HEK293T (cell line): ENCODE data around the gene HLA-DOA.

Experiments
- CTCF ChIA-PET: fragments of 350-600 bp; formaldehyde crosslinking; extraction: SDS; loops from one replicate; lab custom pipeline; 2021; ENCODE audit warnings: antibody characterized with exemption, inconsistent platforms; lab: Yijun Ruan, JAX
- POLR2A ChIA-PET: fragments of 350-600 bp; formaldehyde crosslinking; extraction: SDS; loops from one replicate; lab custom pipeline; 2020; ENCODE audit warnings: antibody characterized with exemption, inconsistent platforms; lab: Yijun Ruan, JAX
- DNase-seq: peaks from one replicate; pipeline ENCODE4 v3.0.0; 2012; ENCODE audit warnings: mixed read lengths; ENCODE audit errors: extremely low spot score
- CTBP1 ChIP-seq: fragments of 450-650 bp; IDR thresholded peaks from 2 replicates; pipeline ENCODE4 v1.6.1; 2016; ENCODE audit warnings: borderline replicate concordance
- ELF4 ChIP-seq: fragments of 450-650 bp; IDR thresholded peaks from 2 replicates; pipeline ENCODE4 v1.6.1; 2017; ENCODE audit warnings: antibody characterized with exemption
- FOXA1 ChIP-seq: fragments of 450-650 bp; IDR thresholded peaks from 2 replicates; pipeline ENCODE4 v1.6.1; 2016; ENCODE audit warnings: mild to moderate bottlenecking
- FOXM1 ChIP-seq: fragments of 450-650 bp; IDR thresholded peaks from 2 replicates; pipeline ENCODE4 v1.6.1; 2017; ENCODE audit warnings: mild to moderate bottlenecking, borderline replicate concordance
- HDGF ChIP-seq: fragments of 450-650 bp; IDR thresholded peaks from 2 replicates; pipeline ENCODE4 v1.6.1; 2017; ENCODE audit warnings: antibody characterized with exemption, borderline replicate concordance
- L3MBTL2 ChIP-seq: fragments of 450-650 bp; conservative IDR thresholded peaks from 2 replicates; pipeline ENCODE4 v1.6.1; 2016; ENCODE audit warnings: mild to moderate bottlenecking
- LEF1 ChIP-seq: fragments of 450-650 bp; IDR thresholded peaks from 2 replicates; pipeline ENCODE4 v1.6.1; 2017; ENCODE audit warnings: mild to moderate bottlenecking, borderline replicate concordance
- NFRKB ChIP-seq: fragments of 450-650 bp; IDR thresholded peaks from 2 replicates; pipeline ENCODE4 v1.6.1; 2016; ENCODE audit warnings: mild to moderate bottlenecking, moderate library complexity
- PKNOX1 ChIP-seq: fragments of 450-650 bp; IDR thresholded peaks from 2 replicates; pipeline ENCODE4 v1.6.1; 2016
- SP1 ChIP-seq: fragments of 450-650 bp; IDR thresholded peaks from 2 replicates; pipeline ENCODE4 v1.6.1; 2017
- SUZ12 ChIP-seq: fragments of 450-650 bp; IDR thresholded peaks from 2 replicates; pipeline ENCODE4 v1.6.1; 2016; ENCODE audit warnings: mild to moderate bottlenecking
- TARDBP ChIP-seq: fragments of 450-650 bp; IDR thresholded peaks from 2 replicates; pipeline ENCODE4 v1.6.1; 2016
- ZNF384 ChIP-seq: fragments of 450-650 bp; IDR thresholded peaks from 2 replicates; pipeline ENCODE4 v1.6.1; 2016

The HLA-DOA gene

DNA sequence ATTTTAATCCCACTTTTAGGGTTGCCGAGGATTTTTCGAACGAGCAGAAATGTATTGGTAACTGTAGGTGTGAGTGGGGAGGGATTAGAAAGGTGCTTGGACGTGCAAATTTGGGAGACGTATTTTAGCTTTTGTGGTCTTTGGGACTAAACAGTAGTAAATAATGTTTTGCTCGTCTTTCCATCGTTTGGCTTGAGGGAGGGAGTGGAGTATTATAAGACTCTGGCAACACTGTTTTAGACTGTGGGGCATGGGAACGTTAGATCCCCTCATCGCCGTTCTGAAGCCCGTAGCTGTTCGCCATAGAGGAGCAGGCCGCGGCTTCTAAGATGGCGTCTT is 38.2 kb downstream of the HLA-DOA start:
- no peak for TF ChIP-seq SUZ12
- peak; percentile 90 for TF ChIP-seq NFRKB
- TF ChIP-seq L3MBTL2: peak; percentile 3; the same call in 1 of the 2 replicates
- DNase-seq: no peak
- ChIA-PET POLR2A (interaction anchor here (0.7 to 10.4 kb wide), 46 partner anchors 8 to 1316 kb away, joined by 3 to 369 read pairs (median 6); partner anchors contain the start of genes APOM, B3GALT4, BAK1 and CUTA), CTCF (interaction anchor here (0.6 to 4.1 kb wide), 6 partner anchors 13 to 463 kb away, joined by 3 to 33 read pairs (median 6); partner anchors contain the start of genes HLA-DMA and TAP2)

DNA sequence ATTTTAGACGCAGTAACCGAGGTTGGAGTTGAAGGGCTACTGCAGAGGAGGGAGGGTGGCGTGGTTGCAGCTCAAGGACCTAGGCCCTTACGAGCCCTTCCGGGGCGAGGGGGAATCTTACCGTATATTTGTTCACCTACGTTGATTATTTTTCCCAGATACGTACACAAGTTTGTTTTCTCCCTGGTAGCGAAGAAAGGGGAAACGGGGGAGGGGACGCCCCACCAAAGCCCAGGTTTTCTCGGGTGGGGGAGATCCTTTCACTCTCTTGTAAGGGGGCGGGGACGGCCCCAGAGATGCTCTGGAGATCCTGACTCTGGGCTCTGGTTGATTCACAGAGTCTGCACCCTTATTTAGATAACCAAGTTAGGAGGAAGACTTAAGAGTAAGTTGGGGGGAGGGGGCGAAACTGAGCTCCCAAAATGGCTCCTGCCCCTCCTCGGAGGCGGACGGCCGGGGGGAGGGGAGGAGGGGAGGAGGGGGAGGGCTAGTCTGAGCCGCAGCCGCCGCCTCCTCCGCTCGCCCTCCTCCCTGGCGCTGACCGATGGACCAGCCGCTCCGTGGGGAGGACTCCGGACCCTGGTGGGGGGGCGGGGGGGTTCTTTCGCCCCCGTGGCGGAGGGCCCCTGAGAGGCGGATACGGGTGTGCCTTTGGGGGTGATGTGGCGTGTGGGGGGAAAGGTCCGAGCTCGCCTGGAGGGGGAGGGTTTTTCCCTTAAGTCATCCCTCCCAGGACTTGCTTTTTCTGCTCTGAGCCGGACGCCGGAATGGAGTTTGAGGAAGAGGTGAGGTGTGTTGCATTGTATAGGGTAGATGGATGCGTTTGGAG is 38.8 kb downstream of the HLA-DOA start:
- ChIA-PET CTCF (interaction anchor here (2.1 to 4.1 kb wide), 3 partner anchors 14 to 132 kb away, joined by 7 to 33 read pairs (median 9); partner anchors contain the start of gene TAP2), POLR2A (interaction anchor here (0.7 to 10.4 kb wide), 21 partner anchors 8 to 1156 kb away, joined by 3 to 369 read pairs (median 8); partner anchors contain the start of genes B3GALT4, HLA-DMA, HLA-DMB and HSD17B8)
- no peak for DNase-seq
- 0 out of 2 replicates have a peak, but pooled peaks have one; percentile 29 for TF ChIP-seq ELF4
- no peak for TF ChIP-seq ZNF384

DNA sequence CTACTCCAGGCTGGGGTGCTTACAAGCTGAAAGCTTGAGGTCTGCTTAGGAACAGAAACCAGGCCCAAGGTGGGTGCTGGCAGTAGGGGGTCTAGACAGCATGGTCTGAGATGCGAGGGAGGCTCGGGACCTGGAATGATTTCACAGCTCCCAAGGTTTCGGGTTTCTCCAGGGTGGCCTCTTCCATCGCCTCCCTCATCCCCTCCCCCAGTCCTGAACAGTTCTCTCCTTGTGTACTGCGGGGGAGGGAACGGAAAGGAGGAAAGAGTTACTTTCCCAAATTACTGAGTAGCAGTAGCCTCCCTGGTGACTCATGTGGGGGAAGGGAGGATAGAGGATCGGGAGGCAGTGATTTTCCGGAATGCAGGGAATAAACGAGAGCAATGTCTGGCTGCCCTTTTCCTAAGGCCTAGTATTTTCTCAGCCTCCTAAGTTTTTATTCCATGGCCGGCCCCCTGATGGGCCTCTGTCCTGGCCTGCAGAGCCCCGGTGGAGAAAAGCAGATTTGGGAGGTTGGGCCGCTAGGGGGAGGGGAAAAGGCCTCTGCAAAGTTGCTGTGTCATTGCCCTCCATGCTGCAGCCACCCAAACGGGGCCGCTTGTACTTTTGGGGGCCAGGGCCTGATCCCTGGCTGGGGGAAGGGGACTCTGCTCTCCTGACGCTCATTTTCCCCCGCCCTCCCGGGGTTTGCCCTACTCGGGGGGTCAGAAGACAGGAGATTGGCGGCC is 39.5 kb downstream of the HLA-DOA start:
- no peak for TF ChIP-seq FOXM1
- TF ChIP-seq TARDBP: no peak
- peak; percentile 59; the same call in 1 of the 2 replicates for TF ChIP-seq LEF1
- peak; percentile 45; the same call in 1 of the 2 replicates for TF ChIP-seq NFRKB
- TF ChIP-seq PKNOX1: no peak
- TF ChIP-seq L3MBTL2: peak; percentile 10; the same call in 1 of the 2 replicates
- 0 out of 2 replicates have a peak, but pooled peaks have one; percentile 23 for TF ChIP-seq CTBP1
- POLR2A ChIA-PET: interaction anchor here (0.8 to 10.4 kb wide), 15 partner anchors 12 to 1155 kb away, joined by 3 to 369 read pairs (median 8); partner anchors contain the start of genes HLA-DMA, HLA-DMB, HSPA1A and HSPA1L
- CTCF ChIA-PET: interaction anchor here (2.1 to 4.4 kb wide), 4 partner anchors 14 to 131 kb away, joined by 7 to 33 read pairs (median 16); partner anchors contain the start of genes HLA-DMA and TAP2
- no peak for DNase-seq

DNA sequence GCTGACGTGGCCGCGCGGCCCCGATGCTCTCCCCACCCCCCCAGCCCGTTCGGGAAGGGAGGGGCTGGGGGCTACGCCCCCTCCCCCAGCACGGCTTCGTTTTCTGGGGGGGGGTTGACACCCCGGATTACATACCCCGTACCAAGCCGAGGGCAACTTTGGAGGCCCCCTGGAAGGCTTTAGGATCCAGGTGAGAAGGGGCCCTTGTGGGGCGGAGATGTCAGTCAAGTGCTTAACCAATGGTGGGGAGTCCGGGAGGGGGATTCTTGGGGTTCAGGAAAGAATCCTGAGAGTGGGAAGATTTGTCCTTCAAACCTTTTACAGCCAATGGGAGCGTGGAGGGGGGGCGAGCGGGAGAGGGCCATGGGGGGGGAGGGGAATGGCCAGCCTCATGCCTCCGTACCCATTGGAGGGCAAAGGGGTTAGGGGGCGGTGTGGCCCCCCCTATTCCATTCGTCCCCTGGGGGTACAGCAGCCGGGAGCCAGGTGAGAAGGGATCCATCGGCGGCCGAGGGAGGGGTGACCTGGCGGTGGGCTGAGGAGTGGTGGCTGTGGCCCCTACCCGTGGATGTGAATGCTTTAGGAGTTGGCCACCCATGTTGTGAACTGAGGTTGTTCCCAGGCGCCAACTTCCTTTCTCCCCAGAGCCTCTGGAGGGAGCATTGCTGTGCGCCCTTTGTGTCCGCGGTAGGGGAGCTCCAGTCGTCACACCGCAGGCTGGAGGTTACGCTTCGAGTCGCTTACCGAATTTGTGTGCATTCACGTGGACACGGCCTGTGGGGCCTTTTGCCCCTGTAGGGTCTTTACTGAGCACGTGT is 40.3 kb downstream of the HLA-DOA start:
- ChIA-PET POLR2A (interaction anchor here (0.8 to 10.4 kb wide), 11 partner anchors 13 to 136 kb away, joined by 3 to 369 read pairs (median 4); partner anchors contain the start of genes HLA-DMA, HLA-DMB, PSMB9 and TAP1), CTCF (interaction anchor here (4.1 to 4.4 kb wide), 2 partner anchors 15 kb away, joined by 23 to 33 read pairs; partner anchors contain the start of gene HLA-DMA)
- no peak for DNase-seq
- no peak for TF ChIP-seq SP1
- no peak for TF ChIP-seq FOXA1
- peak; percentile 91; the same call in 1 of the 2 replicates for TF ChIP-seq L3MBTL2
- TF ChIP-seq LEF1: no peak
- TF ChIP-seq HDGF: no peak
- peak; percentile 94 for TF ChIP-seq FOXM1
- TF ChIP-seq PKNOX1: peak; percentile 69
- no peak for TF ChIP-seq TARDBP
- TF ChIP-seq NFRKB: 0 out of 2 replicates have a peak, but pooled peaks have one; percentile 10
- TF ChIP-seq ELF4: peak; percentile 14; the same call in 1 of the 2 replicates

DNA sequence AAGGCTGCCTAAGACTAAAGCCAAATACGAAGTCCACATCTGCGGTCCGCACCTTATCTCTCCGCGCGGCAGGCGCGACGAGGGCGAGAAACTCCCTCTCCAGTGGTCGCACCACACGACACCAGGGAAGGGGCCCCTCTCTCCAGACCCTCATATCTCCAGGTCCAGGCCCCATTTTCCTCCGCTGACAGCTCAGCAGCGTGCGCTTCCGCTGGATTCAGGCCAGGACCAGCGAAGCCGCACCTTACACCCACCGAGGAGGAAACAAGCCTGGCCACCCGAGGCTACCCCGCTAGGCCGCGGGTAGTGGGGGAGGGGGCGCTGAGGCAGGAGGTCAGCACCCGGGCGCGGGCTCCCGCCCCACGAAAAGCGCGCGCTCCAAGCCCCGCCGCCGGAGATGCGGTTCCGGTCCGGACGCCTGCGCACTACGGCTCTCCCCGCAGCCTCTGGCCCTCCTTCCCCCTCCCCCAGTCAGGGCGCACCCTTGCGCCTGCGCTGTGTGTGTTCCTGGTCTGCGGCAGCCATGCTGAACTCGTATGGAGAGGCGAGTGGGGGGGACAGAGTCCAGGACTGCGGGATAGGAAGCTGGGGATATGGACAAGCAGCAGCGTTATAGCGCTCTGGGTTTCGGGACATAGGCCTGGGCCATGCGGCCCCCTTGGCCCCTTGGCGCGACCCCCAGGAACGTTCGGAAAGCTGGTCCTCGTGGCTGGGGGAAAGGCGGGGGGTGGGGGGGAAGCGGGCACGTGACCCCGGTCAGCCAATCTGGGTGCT is 41.1 kb downstream of the HLA-DOA start, which contains the start of gene BRD2:
Gene BRD2 (plus strand): TSS at position 502 of the 774 bp plus-strand sequence. CDS start 4,305 bp downstream, outside the sequence.
- ChIA-PET CTCF (interaction anchor here (0.5 to 4.4 kb wide), 6 partner anchors 14 to 170 kb away, joined by 3 to 33 read pairs (median 6); partner anchors contain the start of genes HLA-DMA and TAP2), POLR2A (interaction anchor here (1.0 to 10.4 kb wide), 7 partner anchors 13 to 135 kb away, joined by 3 to 369 read pairs (median 4); partner anchors contain the start of genes HLA-DMA, PSMB9 and TAP1)
- peak; percentile 90 for TF ChIP-seq L3MBTL2
- TF ChIP-seq LEF1: no peak
- peak; percentile 85 for DNase-seq
